SU-DHL-6 (cell line): ENCODE results near the gene OXCT1.
"Not testable (repeated sequence)": the region's sequence is repeated elsewhere in the genome, so short reads cannot be mapped to it uniquely, and the experiment has no call there.

Experiments
- H2AFZ ChIP-seq: fragments of 200-600 bp; sonication (generic); 2 replicates; pipeline ENCODE4 v1.6.1; 2014; ENCODE audit warnings: low read depth, mild to moderate bottlenecking, moderate library complexity, mixed read lengths, antibody characterized with exemption, low read length; ENCODE audit not compliant: severe bottlenecking
- H3F3A ChIP-seq: fragments of 200-600 bp; shearing (Covaris generic); 2 replicates; pipeline ENCODE4 v1.6.0; 2016; ENCODE audit warnings: antibody characterized with exemption, mild to moderate bottlenecking; ENCODE audit not compliant: insufficient read depth
- H3K27ac ChIP-seq: fragments of 200-600 bp; sonication (generic); 2 replicates; pipeline ENCODE4 v1.5.1; 2016; ENCODE audit warnings: low read depth, mild to moderate bottlenecking, low read length, moderate library complexity, mixed read lengths
- H3K27me3 ChIP-seq: fragments of 200-600 bp; sonication (generic), shearing (Covaris generic); 2 replicates; pipeline ENCODE4 v1.6.0; 2014; ENCODE audit warnings: mild to moderate bottlenecking, low read length
- H3K36me3 ChIP-seq: fragments of 200-600 bp; sonication (generic); 2 replicates; pipeline ENCODE4 v1.6.1; 2014; ENCODE audit warnings: mild to moderate bottlenecking, low read length, mixed read lengths
- H3K4me2 ChIP-seq: fragments of 300-600, 200-600 bp; shearing (Covaris generic), sonication (generic); 2 replicates; pipeline ENCODE4 v1.6.0; 2014; ENCODE audit warnings: low read length, low read depth, mild to moderate bottlenecking; ENCODE audit not compliant: poor library complexity, severe bottlenecking
- H3K4me3 ChIP-seq: fragments of 200-600 bp; sonication (generic); 2 replicates; pipeline ENCODE4 v1.5.1; 2014; ENCODE audit warnings: antibody characterized with exemption, low read length, mild to moderate bottlenecking, mixed read lengths; ENCODE audit not compliant: insufficient read depth, poor library complexity, severe bottlenecking
- H3K79me2 ChIP-seq: fragments of 200-600 bp; sonication (generic); 2 replicates; pipeline ENCODE4 v1.6.1; 2014; ENCODE audit warnings: mild to moderate bottlenecking, low read length, moderate library complexity; ENCODE audit not compliant: insufficient read depth
- H3K9ac ChIP-seq: fragments of 200-600 bp; sonication (generic); 2 replicates; pipeline ENCODE4 v1.7.0; 2014; ENCODE audit warnings: mild to moderate bottlenecking, low read length
- H3K9me2 ChIP-seq: fragments of 200-600 bp; sonication (generic); replicated peaks from 2 replicates; pipeline ENCODE4 v1.6.1; 2014; ENCODE audit warnings: low read length; ENCODE audit not compliant: insufficient read depth
- H3K9me3 ChIP-seq: fragments of 200-600 bp; sonication (generic); 2 replicates; pipeline ENCODE4 v1.6.1; 2014; ENCODE audit warnings: low read length, mixed read lengths; ENCODE audit not compliant: insufficient read depth
- H4K20me1 ChIP-seq: fragments of 200-600 bp; sonication (generic); 2 replicates; pipeline ENCODE4 v1.6.1; 2014; ENCODE audit warnings: low read depth, mild to moderate bottlenecking, antibody characterized with exemption, low read length, moderate library complexity, mixed read lengths
- EZH2phosphoT487 ChIP-seq: fragments of 200-600 bp; sonication (generic), shearing (Covaris generic); conservative IDR thresholded peaks from 2 replicates; pipeline ENCODE4 v1.6.1; 2018; ENCODE audit warnings: mild to moderate bottlenecking, antibody characterized with exemption, low read length, moderate library complexity, mixed read lengths
- TF ChIP-seq, protein P1 (sequence below): fragments of 200-600 bp; sonication (generic); IDR thresholded peaks from one replicate; pipeline ENCODE4 v1.5.1; 2017; ENCODE audit warnings: antibody characterized with exemption, mild to moderate bottlenecking, low read length, moderate library complexity; ENCODE audit not compliant: insufficient read depth, poor library complexity, severe bottlenecking

OXCT1 gene

GRCh38 chr5:41721516-41721915 lies 148.7 kb downstream of the OXCT1 start:
- H3K4me2 ChIP-seq = no peak overlapping the region
- H3K36me3 ChIP-seq = no peaks in the 10 kb centered on the region
- H4K20me1 ChIP-seq = no peaks in the 10 kb centered on the region
- H3K27me3 ChIP-seq = no peaks in the 10 kb centered on the region
- no peaks in the 10 kb centered on the region for H3K9me3 ChIP-seq
- no peak overlapping the region for H3K27ac ChIP-seq
- no peaks in the 10 kb centered on the region for H3K9me2 ChIP-seq
- no peaks in the 10 kb centered on the region for H3F3A ChIP-seq
- no peaks in the 10 kb centered on the region for H3K79me2 ChIP-seq
- H3K9ac ChIP-seq = no peak overlapping the region
- no peak for TF ChIP-seq EZH2phosphoT487
- TF ChIP-seq, protein P1, sequence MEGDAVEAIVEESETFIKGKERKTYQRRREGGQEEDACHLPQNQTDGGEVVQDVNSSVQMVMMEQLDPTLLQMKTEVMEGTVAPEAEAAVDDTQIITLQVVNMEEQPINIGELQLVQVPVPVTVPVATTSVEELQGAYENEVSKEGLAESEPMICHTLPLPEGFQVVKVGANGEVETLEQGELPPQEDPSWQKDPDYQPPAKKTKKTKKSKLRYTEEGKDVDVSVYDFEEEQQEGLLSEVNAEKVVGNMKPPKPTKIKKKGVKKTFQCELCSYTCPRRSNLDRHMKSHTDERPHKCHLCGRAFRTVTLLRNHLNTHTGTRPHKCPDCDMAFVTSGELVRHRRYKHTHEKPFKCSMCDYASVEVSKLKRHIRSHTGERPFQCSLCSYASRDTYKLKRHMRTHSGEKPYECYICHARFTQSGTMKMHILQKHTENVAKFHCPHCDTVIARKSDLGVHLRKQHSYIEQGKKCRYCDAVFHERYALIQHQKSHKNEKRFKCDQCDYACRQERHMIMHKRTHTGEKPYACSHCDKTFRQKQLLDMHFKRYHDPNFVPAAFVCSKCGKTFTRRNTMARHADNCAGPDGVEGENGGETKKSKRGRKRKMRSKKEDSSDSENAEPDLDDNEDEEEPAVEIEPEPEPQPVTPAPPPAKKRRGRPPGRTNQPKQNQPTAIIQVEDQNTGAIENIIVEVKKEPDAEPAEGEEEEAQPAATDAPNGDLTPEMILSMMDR = no peak
- no peak overlapping the region for H3K4me3 ChIP-seq
- no peak overlapping the region for H2AFZ ChIP-seq

DNA sequence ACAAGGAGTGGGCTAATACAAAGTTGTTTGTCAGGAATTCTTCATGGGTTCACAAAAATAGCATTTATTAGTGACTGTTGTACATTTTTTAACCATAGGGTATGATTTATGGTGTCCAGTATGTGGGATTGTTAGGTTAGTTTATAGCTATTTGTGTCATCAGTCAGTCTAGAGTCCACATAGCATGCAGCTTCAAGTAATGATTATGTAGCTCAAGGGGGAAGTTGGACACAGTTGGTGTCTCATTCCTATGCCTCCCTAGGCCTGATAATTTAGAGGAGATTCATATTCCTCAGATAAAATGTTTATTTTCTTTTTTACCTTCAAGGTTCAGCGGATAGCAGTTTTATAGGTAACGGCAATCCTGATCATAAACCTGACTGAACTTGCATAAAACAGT lies 153.8 kb downstream of the OXCT1 start:
- Histone ChIP-seq H3K9ac (no peak overlapping the region), H3K9me2 (no peaks in the 10 kb centered on the region), H3K27me3 (no peaks in the 10 kb centered on the region), H2AFZ (no peak overlapping the region), H3K4me3 (no peak overlapping the region), H3K79me2 (no peaks in the 10 kb centered on the region), H3F3A (no peaks in the 10 kb centered on the region), H4K20me1 (no peaks in the 10 kb centered on the region), H3K36me3 (no peaks in the 10 kb centered on the region), H3K4me2 (no peak overlapping the region), H3K27ac (no peak overlapping the region), H3K9me3 (no peaks in the 10 kb centered on the region)
- TF ChIP-seq EZH2phosphoT487 = no peak
- TF ChIP-seq, protein P1 = no peak

DNA sequence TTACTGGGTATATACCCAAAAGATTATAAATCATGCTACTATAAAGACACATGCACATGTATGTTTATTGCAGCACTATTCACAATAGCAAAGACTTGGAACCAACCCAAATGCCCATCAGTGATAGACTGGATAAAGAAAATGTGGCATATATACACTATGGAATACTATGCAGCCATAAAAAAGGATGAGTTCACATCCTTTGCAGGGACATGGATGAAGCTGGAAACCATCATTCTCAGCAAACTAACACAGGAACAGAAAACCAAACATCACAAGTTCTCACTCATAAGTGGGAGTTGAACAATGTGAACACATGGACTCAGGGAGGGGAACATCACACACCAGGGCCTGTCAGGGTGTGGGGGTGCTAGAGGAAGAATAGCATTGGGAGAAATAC lies 155.8 kb downstream of the OXCT1 start:
- H3K27me3 ChIP-seq, H3F3A ChIP-seq, H4K20me1 ChIP-seq, H3K9me3 ChIP-seq, H3K4me3 ChIP-seq, H2AFZ ChIP-seq, H3K9me2 ChIP-seq, H3K79me2 ChIP-seq, H3K36me3 ChIP-seq, H3K4me2 ChIP-seq, H3K27ac ChIP-seq, H3K9ac ChIP-seq: not testable (repeated sequence)

DNA sequence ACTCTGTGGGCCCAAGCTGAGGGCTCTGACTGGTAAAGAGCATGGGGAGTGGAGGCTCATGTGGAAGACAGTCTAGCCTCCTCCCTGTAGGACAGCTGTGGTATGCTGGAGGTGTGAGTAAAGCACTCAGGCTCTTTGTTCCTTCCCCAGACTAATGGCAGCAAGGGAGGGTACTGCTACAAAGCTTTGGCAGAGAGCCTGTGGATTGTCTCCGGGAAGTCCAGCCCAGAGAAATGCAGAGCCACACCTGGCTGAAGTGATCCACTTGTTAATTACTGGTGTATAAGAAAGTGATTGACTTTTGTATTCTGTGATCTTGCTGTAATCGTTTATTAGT lies 161.7 kb downstream of the OXCT1 start:
- no peak overlapping the region for H3K4me3 ChIP-seq
- H4K20me1 ChIP-seq = no peaks in the 10 kb centered on the region
- H3K36me3 ChIP-seq = no peaks in the 10 kb centered on the region
- no peak overlapping the region for H2AFZ ChIP-seq
- H3K4me2 ChIP-seq = no peak overlapping the region
- no peaks in the 10 kb centered on the region for H3F3A ChIP-seq
- H3K9me2 ChIP-seq = no peaks in the 10 kb centered on the region
- H3K9ac ChIP-seq = no peak overlapping the region
- H3K9me3 ChIP-seq = no peaks in the 10 kb centered on the region
- no peaks in the 10 kb centered on the region for H3K79me2 ChIP-seq
- H3K27me3 ChIP-seq = no peaks in the 10 kb centered on the region
- no peak overlapping the region for H3K27ac ChIP-seq
- TF ChIP-seq, protein P1 = no peak
- no peak for TF ChIP-seq EZH2phosphoT487
